Measurements from ENCODE around the gene PLXNA3.

DNA sequence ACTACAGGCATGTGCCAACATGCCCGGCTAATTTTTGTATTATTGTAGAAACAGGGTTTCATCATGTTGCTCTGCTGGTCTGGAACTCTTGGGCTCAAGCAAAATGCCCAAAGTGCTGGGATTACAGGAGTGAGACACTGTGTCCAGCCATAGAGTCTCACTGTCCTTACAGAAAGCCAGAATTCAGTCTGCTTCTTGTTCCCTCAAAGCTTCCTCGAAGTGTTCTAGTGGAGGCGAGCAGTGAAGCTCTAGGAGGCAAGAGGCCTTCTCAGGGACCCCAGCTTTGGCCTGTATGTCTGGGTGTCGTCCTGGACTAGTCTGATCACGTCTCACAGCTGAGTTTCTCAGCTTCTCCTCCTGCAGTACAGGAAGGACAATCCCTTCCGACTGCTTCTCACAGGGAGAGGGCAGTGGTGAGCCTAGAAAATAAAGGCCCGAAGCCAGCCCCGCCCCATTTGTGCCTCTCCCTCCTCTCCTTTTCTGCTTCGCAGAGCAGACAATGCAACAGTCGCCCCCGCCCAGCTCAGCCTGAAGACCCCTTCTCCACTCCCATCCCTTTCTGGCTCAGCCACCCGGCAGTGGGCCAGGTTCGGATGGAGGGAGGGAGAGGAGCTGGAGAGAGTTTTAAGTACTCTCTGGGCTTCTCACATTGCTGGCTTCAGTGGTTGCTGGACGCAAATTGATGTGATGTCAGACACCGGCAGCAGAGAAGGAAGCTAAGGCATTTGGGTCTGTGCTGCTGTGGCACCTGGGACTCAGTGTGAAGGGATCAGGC, 69.0 kb downstream of the PLXNA3 start:
- no peak for TF ChIP-seq EZH2 (IDR thresholded peaks at IDR 0.05)
- TF ChIP-seq POLR2AphosphoS5 (IDR thresholded peaks at IDR 0.05; ENCODE audit: borderline replicate concordance, low read depth, low read length), result no peak

Measured in SK-N-MC (cell line).